HG02981 (cell line): Measurements from ENCODE around the gene SPATA12.

ENCODE experiments used
- ATAC-seq: cut with Tn5 transposase; IDR thresholded peaks from one replicate; pipeline ENCODE4 v1.9.1; 2021; ENCODE audit warnings: mild to moderate bottlenecking, moderate library complexity; ENCODE audit not compliant: unreplicated experiment

Gene SPATA12

GRCh38 chr3:57048728-57049127 lies 11.7 kb upstream of the SPATA12 start:
- no peak for ATAC-seq

GRCh38 chr3:57052662-57053061 lies 7.8 kb upstream of the SPATA12 start:
- no peak for ATAC-seq

- ATAC-seq = no peak
Measured at GRCh38 chr3:57053122-57053521, 7.3 kb upstream of the SPATA12 start.

GRCh38 chr3:57057351-57057750 lies 3.1 kb upstream of the SPATA12 start:
- ATAC-seq = no peak

GRCh38 chr3:57059411-57059810 lies 1.1 kb upstream of the SPATA12 start:
- ATAC-seq = no peak

- ATAC-seq = no peak
Measured at GRCh38 chr3:57061556-57061955, 1.1 kb downstream of the SPATA12 start.

GRCh38 chr3:57062101-57062631 lies 1.7 kb downstream of the SPATA12 start:
- no peak for ATAC-seq

GRCh38 chr3:57063032-57063431 lies 2.6 kb downstream of the SPATA12 start:
- ATAC-seq = no peak

- no peak for ATAC-seq
Measured at GRCh38 chr3:57064001-57064400, 3.5 kb downstream of the SPATA12 start.

GRCh38 chr3:57064572-57064971 lies 4.1 kb downstream of the SPATA12 start:
- ATAC-seq = no peak

GRCh38 chr3:57065588-57065987 lies 5.1 kb downstream of the SPATA12 start:
- no peak for ATAC-seq

- ATAC-seq = no peak
Measured at GRCh38 chr3:57066471-57066870, 6.0 kb downstream of the SPATA12 start.

GRCh38 chr3:57068437-57069089 lies 8.1 kb downstream of the SPATA12 start:
- ATAC-seq = peak; percentile 100

- ATAC-seq = no peak
Measured at GRCh38 chr3:57069503-57069902, 9.0 kb downstream of the SPATA12 start.

GRCh38 chr3:57073628-57074027 lies 13.2 kb downstream of the SPATA12 start:
- no peak for ATAC-seq

GRCh38 chr3:57074135-57074534 lies 13.7 kb downstream of the SPATA12 start:
- no peak for ATAC-seq

GRCh38 chr3:57076422-57076951 lies 16.0 kb downstream of the SPATA12 start:
- no peak for ATAC-seq

GRCh38 chr3:57077630-57078343 lies 17.3 kb downstream of the SPATA12 start:
- no peak for ATAC-seq

GRCh38 chr3:57078344-57078634 lies 17.8 kb downstream of the SPATA12 start:
- peak; percentile 58 for ATAC-seq

GRCh38 chr3:57078635-57079473 lies 18.4 kb downstream of the SPATA12 start:
- ATAC-seq = peak; percentile 23

GRCh38 chr3:57079474-57079831 lies 19.0 kb downstream of the SPATA12 start:
- no peak for ATAC-seq
